CD8-positive, alpha-beta memory T cell (primary cell): ENCODE measurements around the gene HYOU1. TPM values are rescaled to one million over a fixed set of nuclear protein-coding genes. Genes with fewer than 3 reads are reported as not detected.
"Not testable (repeated sequence)": the region's sequence is repeated elsewhere in the genome, so short reads cannot be mapped to it uniquely, and the experiment has no call there.

Source experiments
- CTCF ChIA-PET: fragments of 350-600 bp; sonication (Branson Sonifier 250); formaldehyde crosslinking; loops from one replicate; lab custom pipeline; 2021; ENCODE audit warnings: antibody characterized with exemption; lab: Charles Lee
- POLR2A ChIA-PET: fragments of 350-600 bp; sonication (Branson Sonifier 250); formaldehyde crosslinking; loops from one replicate; lab custom pipeline; 2021; ENCODE audit warnings: antibody characterized with exemption; lab: Charles Lee
- DNase-seq, 5 donors: peaks; one replicate each; pipeline versions ENCODE4 v3.0.0 to v3.0.0-alpha.2; 2020 to 2022; ENCODE audit warnings: mixed read lengths in 1 of 5
- H3K27ac ChIP-seq: one replicate; pipeline ENCODE4 v1.7.0; 2013; ENCODE audit warnings: low read depth, mild to moderate bottlenecking, low read length, moderate library complexity
- H3K27me3 ChIP-seq: 2 replicates; pipeline ENCODE4 v1.7.0; 2013; ENCODE audit warnings: low read length, mild to moderate bottlenecking; ENCODE audit not compliant: insufficient read depth, poor library complexity, severe bottlenecking
- H3K36me3 ChIP-seq: 2 replicates; pipeline ENCODE4 v1.7.0; 2013; ENCODE audit warnings: mild to moderate bottlenecking, low read length, moderate library complexity; ENCODE audit not compliant: insufficient read depth
- H3K4me1 ChIP-seq: 2 replicates; pipeline ENCODE4 v1.7.0; 2013; ENCODE audit warnings: mild to moderate bottlenecking, low read length, moderate library complexity; ENCODE audit not compliant: insufficient read depth
- H3K4me3 ChIP-seq: 2 replicates; pipeline ENCODE4 v1.7.0; 2013; ENCODE audit warnings: mild to moderate bottlenecking, low read length
- H3K9me3 ChIP-seq: 2 replicates; pipeline ENCODE4 v1.7.0; 2013; ENCODE audit warnings: mild to moderate bottlenecking, low read length
- H3K27ac Mint-ChIP-seq, 8 donors: one replicate each; pipeline ENCODE4 v1.8.0; 2020 to 2021; ENCODE audit warnings: mixed read lengths in 8 of 8, mild to moderate bottlenecking in 6 of 8, inconsistent platforms in 3 of 8, moderate library complexity in 3 of 8
- H3K27me3 Mint-ChIP-seq, 2 donors: one replicate each; pipeline ENCODE4 v1.8.0; 2020 to 2021; ENCODE audit warnings: mixed read lengths in 2 of 2, mild to moderate bottlenecking in 1 of 2, moderate library complexity in 1 of 2
- H3K36me3 Mint-ChIP-seq, 3 donors: one replicate each; pipeline ENCODE4 v1.8.0; 2020 to 2021; ENCODE audit warnings: mixed read lengths in 3 of 3, inconsistent platforms in 1 of 3, mild to moderate bottlenecking in 1 of 3
- H3K4me1 Mint-ChIP-seq, 3 donors: one replicate each; pipeline ENCODE4 v1.8.0; 2020 to 2021; ENCODE audit warnings: mixed read lengths in 3 of 3, inconsistent platforms in 1 of 3, mild to moderate bottlenecking in 1 of 3
- H3K4me3 Mint-ChIP-seq, 7 donors: one replicate each; pipeline ENCODE4 v1.8.0; 2020 to 2021; ENCODE audit warnings: mixed read lengths in 7 of 7, mild to moderate bottlenecking in 6 of 7, moderate library complexity in 4 of 7, inconsistent platforms in 2 of 7
- H3K9me3 Mint-ChIP-seq, 5 donors: one replicate each; pipeline ENCODE4 v1.8.0; 2020 to 2022; ENCODE audit warnings: mixed read lengths in 5 of 5, mild to moderate bottlenecking in 3 of 5, moderate library complexity in 2 of 5, inconsistent platforms in 1 of 5
- polyA plus RNA-seq: library from polyadenylated mRNA; unstranded; fragments of 300-500 nt; fragmentation: Illumina TruSeq; gene quantifications from one replicate; pipeline ENCODE4 v1.2.3, GENCODE V29; 2021
- total RNA-seq, 2 experiments: library from RNA; stranded (reverse); gene quantifications; one replicate each; pipeline ENCODE4 v1.2.3, GENCODE V29; 2021

The HYOU1 gene
- total and polyA plus RNA-seq, 3 experiments from 2014 or later: 33.4 to 181 (median 181) TPM

DNA sequence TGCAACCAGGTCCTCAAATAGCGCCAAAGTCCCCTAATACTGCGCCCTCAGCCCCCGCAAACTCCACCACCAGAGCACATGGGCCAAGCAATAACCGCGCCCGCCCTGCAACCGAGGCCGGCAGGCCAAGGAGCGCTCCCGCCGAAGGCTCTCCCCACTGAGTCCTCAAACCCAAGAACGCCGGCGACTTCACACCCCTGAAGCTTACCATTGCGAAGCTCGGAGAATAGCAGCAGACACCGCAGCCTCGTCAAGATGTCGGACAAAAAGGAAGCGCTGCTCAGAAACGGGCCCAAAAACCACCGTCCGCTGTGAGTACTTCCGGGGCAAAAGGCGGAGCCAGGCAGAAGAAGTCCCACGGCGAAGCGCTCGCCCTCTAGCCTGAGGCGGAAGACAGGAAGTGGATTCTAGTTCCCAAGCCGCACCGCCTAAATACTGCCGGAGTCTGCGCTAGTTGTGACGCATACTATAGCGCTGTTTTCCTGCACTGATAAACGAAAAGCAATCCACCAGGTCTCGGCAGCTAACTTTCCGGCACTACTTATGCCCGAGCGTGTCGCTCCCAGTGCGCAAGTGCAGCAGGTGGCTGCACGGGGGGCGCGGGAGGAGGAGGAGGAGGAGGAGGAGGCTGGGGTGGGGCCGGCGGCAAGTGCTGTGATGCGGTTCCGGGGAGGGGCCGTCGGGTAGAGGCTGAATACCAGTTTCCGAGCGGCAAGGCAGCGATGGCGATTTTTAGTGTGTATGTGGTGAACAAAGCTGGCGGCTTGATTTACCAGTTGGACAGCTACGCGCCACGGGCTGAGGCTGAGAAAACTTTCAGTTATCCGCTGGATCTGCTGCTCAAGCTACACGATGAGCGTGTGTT, 38.7 kb downstream of the HYOU1 start, which contains the start of the genes RPS25 and TRAPPC4:
Gene RPS25, minus strand, starts transcription at position 270 of the 865 bp plus-strand sequence. Its CDS starts 59 bp downstream, at position 211.
Gene TRAPPC4, plus strand, starts transcription at position 693 of the 865 bp plus-strand sequence. Its CDS starts 30 bp downstream, at position 723.
- no peaks in the 10 kb centered on the region for H3K9me3 ChIP-seq
- ChIA-PET POLR2A (interaction anchor here (0.6 to 2.9 kb wide), 18 partner anchors 10 to 618 kb away, joined by 3 to 23 read pairs (median 4); partner anchors contain the start of genes C2CD2L, CENATAC, DPAGT1 and HINFP), CTCF (interaction anchor here (0.6 to 2.9 kb wide), 7 partner anchors 10 to 77 kb away, joined by 3 to 11 read pairs (median 5); partner anchors contain the start of gene CENATAC)
- peaks cover 6 to 84% (median 12%) of the 10 kb centered on the region in 3 donors for H3K36me3 Mint-ChIP-seq
- H3K4me1 ChIP-seq: peaks cover 41% of the 10 kb centered on the region
- peak within 1 kb of the TSS; percentile 94 for H3K27ac ChIP-seq
- H3K27me3 Mint-ChIP-seq: peaks cover 0 to 2% of the 10 kb centered on the region in 2 donors
- peak; percentile 91 to 97 (median 96) for DNase-seq
- H3K27me3 ChIP-seq: no peaks in the 10 kb centered on the region
- H3K36me3 ChIP-seq: peaks cover 45% of the 10 kb centered on the region
- H3K4me3 ChIP-seq: peak within 1 kb of the TSS; percentile 83
- peak within 1 kb of the TSS; percentile 97 to 100 (median 99) for H3K4me3 Mint-ChIP-seq
- no peaks in the 10 kb centered on the region for H3K9me3 Mint-ChIP-seq
- H3K27ac Mint-ChIP-seq: peak within 1 kb of the TSS; percentile 97 to 100 (median 100)
- peaks cover 38 to 74% (median 54%) of the 10 kb centered on the region in 3 donors for H3K4me1 Mint-ChIP-seq

DNA sequence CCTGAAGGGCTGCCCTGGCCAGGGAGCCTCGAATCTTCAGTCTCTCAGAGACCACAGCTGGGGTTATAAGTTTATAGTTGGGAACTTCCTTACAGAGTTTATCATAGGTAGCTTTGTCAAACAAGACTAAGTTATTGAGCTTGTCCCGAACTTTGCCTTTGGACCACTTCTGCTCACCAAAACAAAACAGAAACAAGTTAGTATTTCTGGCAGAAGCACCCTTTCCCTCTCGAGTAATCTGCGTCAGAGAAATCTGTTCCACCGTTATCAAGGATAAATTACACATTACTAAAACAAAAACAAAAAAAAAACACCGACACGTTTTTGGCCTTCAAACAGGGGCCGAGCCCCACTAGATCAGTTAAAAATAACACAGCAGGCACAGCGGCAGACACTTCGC, 39.6 kb downstream of the HYOU1 start:
- Histone ChIP-seq H3K27ac (peak overlapping the region; percentile 94), H3K4me1 (peaks cover 39% of the 10 kb centered on the region), H3K4me3 (peak overlapping the region; percentile 83), H3K36me3 (peaks cover 49% of the 10 kb centered on the region)
- H3K9me3 Mint-ChIP-seq, CTCF ChIA-PET, H3K27me3 ChIP-seq, H3K9me3 ChIP-seq, H3K27me3 Mint-ChIP-seq: not testable (repeated sequence)
- Mint-ChIP-seq H3K4me1 (peaks cover 36 to 68% (median 55%) of the 10 kb centered on the region in 3 donors), H3K27ac (peak overlapping the region; percentile 97 to 100 (median 100)), H3K36me3 (peaks cover 7 to 83% (median 18%) of the 10 kb centered on the region in 3 donors), H3K4me3 (peak overlapping the region; percentile 97 to 100 (median 99))
- peak in 1 of 5 donors; percentile 10 for DNase-seq
- POLR2A ChIA-PET: interaction anchor here (0.6 to 1.9 kb wide), 4 partner anchors 29 to 179 kb away, joined by 4 to 8 read pairs (median 5); partner anchors contain the start of gene C2CD2L

DNA sequence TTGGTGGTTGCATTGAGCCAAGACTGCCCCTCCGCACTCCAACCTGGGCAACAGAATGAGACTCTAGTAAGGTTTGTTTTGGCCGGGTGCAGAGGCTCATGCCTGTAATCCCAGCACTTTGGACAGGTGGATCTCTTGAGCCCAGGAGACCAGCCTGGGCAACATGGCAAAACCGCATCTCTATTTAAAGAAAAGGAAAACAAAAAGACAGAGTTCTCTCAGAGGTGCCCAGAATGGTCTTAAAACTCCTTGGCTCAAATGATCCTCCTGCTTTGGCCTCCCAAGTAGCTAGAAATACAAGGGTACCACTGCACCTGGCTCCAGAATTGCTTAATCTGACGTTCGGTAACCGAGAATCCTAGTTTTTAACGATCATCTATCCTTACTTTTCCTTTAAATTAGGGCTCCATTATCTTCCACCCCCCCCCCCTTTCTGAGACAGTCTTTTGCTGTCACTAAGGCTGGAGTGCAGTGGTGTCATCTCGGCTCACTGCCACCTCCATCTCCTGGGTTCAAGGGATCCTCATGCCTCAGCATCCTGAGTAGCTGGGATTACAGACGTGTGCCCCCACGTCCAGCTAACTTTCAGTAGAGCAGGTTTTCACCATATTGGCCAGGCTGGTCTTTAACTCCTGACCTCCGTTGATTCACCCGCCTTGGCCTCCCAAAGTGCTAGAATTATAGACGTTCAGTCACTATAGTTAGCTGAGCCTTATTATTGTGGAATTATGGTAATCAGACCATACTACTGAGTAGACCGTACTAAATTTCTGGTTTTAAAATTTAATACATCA, 40.6 kb downstream of the HYOU1 start:
- Histone ChIP-seq H3K36me3 (peaks cover 52% of the 10 kb centered on the region), H3K27ac (peak overlapping the region; percentile 94), H3K4me3 (no peak overlapping the region), H3K9me3 (no peaks in the 10 kb centered on the region), H3K27me3 (no peaks in the 10 kb centered on the region), H3K4me1 (peaks cover 35% of the 10 kb centered on the region)
- peaks cover 9 to 82% (median 17%) of the 10 kb centered on the region in 3 donors for H3K36me3 Mint-ChIP-seq
- ChIA-PET POLR2A (interaction anchor here (0.6 to 1.4 kb wide), 6 partner anchors 14 to 201 kb away, joined by 3 to 12 read pairs (median 3); no protein-coding TSS in a partner anchor), CTCF (interaction anchor here (1.9 kb wide), 1 partner anchor 19 kb away, joined by 8 read pairs; the partner anchor contains the start of gene CENATAC)
- peak overlapping the region; percentile 50 to 100 (median 98) for H3K27ac Mint-ChIP-seq
- peaks cover 32 to 60% (median 53%) of the 10 kb centered on the region in 3 donors for H3K4me1 Mint-ChIP-seq
- H3K9me3 Mint-ChIP-seq: no peaks in the 10 kb centered on the region
- peak overlapping the region in 6 of 7 donors; percentile 32 to 99 (median 86) for H3K4me3 Mint-ChIP-seq
- H3K27me3 Mint-ChIP-seq: peaks cover 0 to 2% of the 10 kb centered on the region in 2 donors
- DNase-seq: no peak

DNA sequence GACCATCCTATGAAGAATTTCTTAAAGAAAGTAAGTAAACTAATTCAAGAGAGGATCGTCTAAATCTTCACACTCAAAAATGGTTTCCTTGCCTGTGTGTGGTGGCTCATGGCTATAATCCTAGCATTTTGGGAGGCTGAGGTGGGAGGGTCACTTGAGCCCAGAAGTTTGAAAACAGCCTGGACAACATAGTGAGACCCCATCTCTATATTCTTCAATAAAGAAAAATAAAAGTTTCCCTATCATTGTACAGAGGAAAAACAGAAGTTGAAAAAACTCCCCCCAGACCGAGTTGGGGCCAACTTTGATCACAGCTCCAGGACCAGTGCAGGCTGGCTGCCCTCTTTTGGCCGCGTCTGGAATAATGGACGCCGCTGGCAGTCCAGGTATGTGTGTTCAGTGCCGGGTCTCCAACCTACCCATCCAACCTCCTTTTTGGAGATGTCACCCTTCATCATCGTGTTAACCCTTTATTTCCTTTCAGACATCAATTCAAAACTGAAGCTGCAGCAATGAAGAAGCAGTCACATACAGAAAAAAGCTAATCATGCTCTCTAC, 41.9 kb downstream of the HYOU1 start:
- Histone ChIP-seq H3K36me3 (peaks cover 54% of the 10 kb centered on the region), H3K27me3 (no peaks in the 10 kb centered on the region), H3K27ac (no peak overlapping the region), H3K4me3 (no peak overlapping the region), H3K9me3 (no peaks in the 10 kb centered on the region), H3K4me1 (peaks cover 28% of the 10 kb centered on the region)
- Mint-ChIP-seq H3K27me3 (peaks cover 0 to 2% of the 10 kb centered on the region in 2 donors), H3K4me1 (peaks cover 26 to 50% (median 45%) of the 10 kb centered on the region in 3 donors), H3K4me3 (peak overlapping the region in 3 of 7 donors; percentile 15 to 73 (median 19)), H3K36me3 (peaks cover 15 to 83% (median 16%) of the 10 kb centered on the region in 3 donors), H3K27ac (peak overlapping the region in 7 of 8 donors; percentile 52 to 100 (median 72)), H3K9me3 (no peaks in the 10 kb centered on the region)
- ChIA-PET POLR2A (interaction anchor here (0.6 to 1.4 kb wide), 5 partner anchors 15 to 87 kb away, joined by 3 to 8 read pairs (median 3); partner anchors contain the start of gene HYOU1), CTCF (interaction anchor here (1.0 to 1.9 kb wide), 2 partner anchors 17 to 19 kb away, joined by 4 to 8 read pairs; partner anchors contain the start of gene CENATAC)
- no peak for DNase-seq

DNA sequence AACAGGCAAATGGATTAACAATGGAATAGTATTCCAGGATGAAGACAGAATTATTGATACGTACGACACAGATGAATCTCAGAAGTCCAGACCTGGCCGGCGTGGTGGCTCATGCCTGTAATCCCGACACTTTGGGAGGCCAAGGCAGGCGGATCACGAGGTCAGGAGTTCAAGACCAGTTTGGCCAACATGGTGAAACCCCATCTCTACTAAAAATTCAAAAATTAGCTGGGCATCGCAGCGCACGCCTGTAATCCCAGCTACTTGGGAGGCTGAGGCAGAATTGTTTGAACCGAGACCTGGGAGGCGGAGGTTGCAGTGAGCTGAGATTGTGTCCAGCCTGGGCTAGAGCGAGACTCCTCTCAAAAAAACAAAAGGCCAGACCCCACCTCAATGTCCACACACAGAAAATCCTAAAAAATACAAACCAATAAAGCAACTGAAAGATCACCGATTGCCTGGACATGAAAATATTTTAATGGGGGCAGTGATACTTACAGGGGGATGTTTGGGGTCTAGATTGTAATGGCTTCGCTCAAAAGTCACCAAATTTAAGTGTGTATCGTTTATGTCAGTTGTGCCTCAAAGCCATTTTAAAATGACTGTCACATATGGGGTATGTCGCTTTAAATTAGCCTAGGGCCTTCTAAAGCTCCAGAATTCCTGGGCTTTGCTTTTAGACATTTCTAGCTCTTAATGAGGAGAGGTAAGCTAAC, 42.6 kb downstream of the HYOU1 start:
- DNase-seq: no peak
- Mint-ChIP-seq H3K9me3 (no peaks in the 10 kb centered on the region), H3K36me3 (peaks cover 15 to 84% (median 17%) of the 10 kb centered on the region in 3 donors), H3K4me1 (peaks cover 20 to 43% (median 38%) of the 10 kb centered on the region in 3 donors), H3K4me3 (peak overlapping the region in 3 of 7 donors; percentile 2 to 63 (median 19)), H3K27ac (peak overlapping the region in 5 of 8 donors; percentile 17 to 97 (median 29)), H3K27me3 (peaks cover 0 to 2% of the 10 kb centered on the region in 2 donors)
- H3K9me3 ChIP-seq: no peaks in the 10 kb centered on the region
- peaks cover 57% of the 10 kb centered on the region for H3K36me3 ChIP-seq
- ChIA-PET POLR2A (interaction anchor here (0.6 to 1.3 kb wide), 4 partner anchors 14 to 86 kb away, joined by 3 to 6 read pairs (median 4); partner anchors contain the start of gene HYOU1), CTCF (interaction anchor here (1.0 to 1.3 kb wide), 2 partner anchors 20 to 85 kb away, joined by 3 to 4 read pairs; no protein-coding TSS in a partner anchor)
- peaks cover 21% of the 10 kb centered on the region for H3K4me1 ChIP-seq
- H3K27ac ChIP-seq: no peak overlapping the region
- no peak overlapping the region for H3K4me3 ChIP-seq
- H3K27me3 ChIP-seq: no peaks in the 10 kb centered on the region

DNA sequence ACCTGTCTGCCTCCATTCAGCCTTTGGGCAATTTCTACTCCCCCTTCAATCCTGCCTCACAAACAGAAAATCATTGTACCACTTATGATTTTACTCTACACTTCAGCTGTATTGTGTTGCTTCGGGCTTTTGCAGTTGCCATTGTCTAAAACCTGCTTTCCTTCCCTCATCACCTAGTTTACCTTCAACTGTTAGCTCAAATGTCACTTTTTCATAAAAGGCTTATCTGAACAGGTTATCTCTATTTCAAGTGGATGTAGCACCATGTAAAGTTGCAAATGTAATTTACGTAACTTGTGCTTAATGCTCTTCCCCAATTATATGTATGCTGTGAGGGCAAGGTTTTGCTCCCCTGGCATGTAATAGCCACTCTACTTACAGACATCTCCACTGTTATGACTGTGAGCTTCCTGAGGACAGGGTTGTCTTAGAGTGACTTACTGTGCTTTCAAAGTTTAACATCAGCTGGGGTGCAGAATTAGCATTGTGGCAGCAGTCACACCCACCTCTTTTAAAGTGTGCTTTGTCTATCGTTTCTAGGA, 44.3 kb downstream of the HYOU1 start:
- Histone ChIP-seq H3K4me1 (peaks cover 21% of the 10 kb centered on the region), H3K9me3 (no peaks in the 10 kb centered on the region), H3K27me3 (no peaks in the 10 kb centered on the region), H3K27ac (no peak overlapping the region), H3K4me3 (no peak overlapping the region), H3K36me3 (peaks cover 61% of the 10 kb centered on the region)
- peaks cover 15 to 85% (median 17%) of the 10 kb centered on the region in 3 donors for H3K36me3 Mint-ChIP-seq
- H3K9me3 Mint-ChIP-seq: no peaks in the 10 kb centered on the region
- DNase-seq: no peak
- H3K4me1 Mint-ChIP-seq: peaks cover 13 to 34% (median 30%) of the 10 kb centered on the region in 3 donors
- H3K27ac Mint-ChIP-seq: peak overlapping the region in 3 of 8 donors; percentile 40 to 65 (median 45)
- ChIA-PET POLR2A (interaction anchor here (0.9 kb wide), 1 partner anchor 9 kb away, joined by 4 read pairs; no protein-coding TSS in a partner anchor), CTCF (interaction anchor here (1.3 kb wide), 1 partner anchor 83 kb away, joined by 3 read pairs; no protein-coding TSS in a partner anchor)
- H3K4me3 Mint-ChIP-seq: no peak overlapping the region
- no peaks in the 10 kb centered on the region for H3K27me3 Mint-ChIP-seq
